Sigmoid colon (tissue), 4 donors: ENCODE measurements around the gene UGT1A1.

Experiments
- POLR2AphosphoS5 ChIP-seq, 4 donors: sonication (generic); formaldehyde crosslinking; IDR thresholded peaks; one replicate each; pipeline ENCODE4 v1.6.1; 2017; ENCODE audit warnings: antibody characterized with exemption in 4 of 4
- TF ChIP-seq, protein P1 (sequence below), 4 experiments: fragments of 450-650 bp in 3 of 4; fragments of 200-600 bp in 1 of 4; IDR thresholded peaks; one replicate each; pipeline ENCODE4 v1.5.1; 2016 to 2019; ENCODE audit warnings: antibody characterized with exemption in 4 of 4, mild to moderate bottlenecking in 3 of 4, moderate library complexity in 2 of 4

DNA sequence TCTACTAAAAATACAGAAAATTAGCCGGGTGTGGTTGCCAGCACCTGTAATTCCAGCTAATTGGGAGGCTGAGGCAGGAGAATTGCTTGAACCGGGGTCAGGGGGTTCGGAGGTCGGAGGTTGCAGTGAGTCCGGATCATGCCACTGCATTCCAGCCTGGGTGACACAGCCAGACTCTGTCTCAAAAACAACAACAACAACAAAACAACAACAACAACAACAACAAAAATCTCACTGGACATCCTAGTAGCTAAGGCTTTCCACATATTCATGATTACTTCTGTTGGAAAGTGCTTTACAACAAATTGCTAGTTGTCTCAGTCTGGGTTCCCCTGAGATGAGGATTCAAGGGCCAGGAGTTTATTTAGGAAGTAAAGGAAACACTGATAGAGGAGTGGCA lies 13.8 kb downstream of the UGT1A1 start:
- TF ChIP-seq, protein P1, sequence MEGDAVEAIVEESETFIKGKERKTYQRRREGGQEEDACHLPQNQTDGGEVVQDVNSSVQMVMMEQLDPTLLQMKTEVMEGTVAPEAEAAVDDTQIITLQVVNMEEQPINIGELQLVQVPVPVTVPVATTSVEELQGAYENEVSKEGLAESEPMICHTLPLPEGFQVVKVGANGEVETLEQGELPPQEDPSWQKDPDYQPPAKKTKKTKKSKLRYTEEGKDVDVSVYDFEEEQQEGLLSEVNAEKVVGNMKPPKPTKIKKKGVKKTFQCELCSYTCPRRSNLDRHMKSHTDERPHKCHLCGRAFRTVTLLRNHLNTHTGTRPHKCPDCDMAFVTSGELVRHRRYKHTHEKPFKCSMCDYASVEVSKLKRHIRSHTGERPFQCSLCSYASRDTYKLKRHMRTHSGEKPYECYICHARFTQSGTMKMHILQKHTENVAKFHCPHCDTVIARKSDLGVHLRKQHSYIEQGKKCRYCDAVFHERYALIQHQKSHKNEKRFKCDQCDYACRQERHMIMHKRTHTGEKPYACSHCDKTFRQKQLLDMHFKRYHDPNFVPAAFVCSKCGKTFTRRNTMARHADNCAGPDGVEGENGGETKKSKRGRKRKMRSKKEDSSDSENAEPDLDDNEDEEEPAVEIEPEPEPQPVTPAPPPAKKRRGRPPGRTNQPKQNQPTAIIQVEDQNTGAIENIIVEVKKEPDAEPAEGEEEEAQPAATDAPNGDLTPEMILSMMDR (IDR thresholded peaks at IDR 0.05): no peak
- no peak for TF ChIP-seq POLR2AphosphoS5 (IDR thresholded peaks at IDR 0.05)
